GM21381 (cell line): ENCODE measurements around the gene CHD5.
"Not testable (repeated sequence)": the region's sequence is repeated elsewhere in the genome, so short reads cannot be mapped to it uniquely, and the experiment has no call there.

Experiments used
- ATAC-seq: cut with Tn5 transposase; IDR thresholded peaks from one replicate; pipeline ENCODE4 v1.9.1; 2021; ENCODE audit warnings: mild to moderate bottlenecking, moderate library complexity; ENCODE audit not compliant: unreplicated experiment

Gene CHD5

GRCh38 chr1:6070450-6070974, 109.6 kb downstream of the CHD5 start:
- ATAC-seq, result no peak

DNA sequence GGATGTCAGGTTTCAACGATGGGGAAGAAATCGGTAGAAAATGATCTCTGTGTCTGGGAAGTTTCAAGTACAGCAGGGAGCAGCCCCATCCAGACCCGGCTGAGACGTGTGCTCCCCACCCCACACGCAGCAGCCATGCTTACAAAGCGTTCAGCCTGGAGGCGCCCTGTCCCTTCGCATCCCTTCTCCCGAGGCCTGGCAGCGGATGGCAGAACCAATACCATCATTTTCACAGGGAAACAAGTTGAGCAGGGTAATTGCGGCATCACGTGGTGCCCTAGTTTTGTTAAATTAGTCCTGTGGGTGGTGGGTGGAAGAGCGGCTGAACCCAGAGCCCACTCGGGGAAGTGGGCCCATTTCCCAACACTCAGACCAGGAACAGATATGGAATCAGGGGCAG, 110.5 kb downstream of the CHD5 start:
- no peak for ATAC-seq

DNA sequence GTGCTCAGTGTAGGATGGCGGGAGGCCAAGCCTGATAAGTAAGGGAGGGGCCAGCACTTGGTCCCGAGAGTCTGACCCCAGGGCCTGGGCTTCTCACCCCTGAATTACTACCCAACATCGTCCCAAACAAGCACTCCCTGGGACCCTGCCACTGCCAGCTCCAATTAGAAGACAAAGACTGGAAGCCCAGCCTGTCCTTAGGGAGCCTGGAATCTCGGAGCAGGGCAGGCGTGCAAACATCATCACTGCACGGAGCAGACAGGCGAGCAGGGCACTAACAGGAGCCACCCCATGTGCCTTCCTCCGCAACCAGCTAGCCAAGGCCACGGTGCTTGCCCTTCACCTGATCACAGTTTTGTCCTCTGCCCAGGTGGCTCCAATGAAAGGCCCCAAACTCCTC, 111.2 kb downstream of the CHD5 start:
- ATAC-seq, result no peak

- no peak for ATAC-seq
These were observed 112.0 kb downstream of the CHD5 start for GRCh38 chr1:6068073-6068472.

- ATAC-seq, result no peak
These were observed 113.4 kb downstream of the CHD5 start for GRCh38 chr1:6066680-6067079.

- ATAC-seq, result no peak
These were observed 114.8 kb downstream of the CHD5 start for GRCh38 chr1:6065093-6065858.

DNA sequence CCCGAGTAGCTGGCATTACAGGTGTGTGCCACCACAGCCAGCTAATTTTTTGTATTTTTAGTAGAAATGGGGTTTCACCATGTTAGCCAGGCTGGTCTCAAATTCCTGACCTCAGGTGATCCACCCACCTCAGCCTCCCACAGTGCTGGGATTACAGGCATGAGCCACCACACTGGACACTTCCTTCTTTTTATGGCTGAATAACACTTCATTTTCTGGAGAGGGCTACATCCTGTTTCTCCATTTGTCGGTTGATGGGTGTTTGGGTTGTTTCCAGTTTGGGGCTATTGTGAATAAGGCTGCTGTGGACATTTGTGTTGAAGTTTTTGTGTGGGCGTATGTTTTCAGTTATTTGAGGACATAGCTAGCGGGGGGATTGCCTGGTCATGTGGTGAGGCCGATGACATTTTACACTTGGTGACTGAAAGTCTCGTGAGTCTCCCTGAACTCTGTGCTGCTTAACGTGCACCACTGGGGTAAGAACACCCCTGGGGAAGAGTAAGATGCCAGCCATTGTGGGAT, 116.5 kb downstream of the CHD5 start:
- ATAC-seq, result not testable (repeated sequence)

DNA sequence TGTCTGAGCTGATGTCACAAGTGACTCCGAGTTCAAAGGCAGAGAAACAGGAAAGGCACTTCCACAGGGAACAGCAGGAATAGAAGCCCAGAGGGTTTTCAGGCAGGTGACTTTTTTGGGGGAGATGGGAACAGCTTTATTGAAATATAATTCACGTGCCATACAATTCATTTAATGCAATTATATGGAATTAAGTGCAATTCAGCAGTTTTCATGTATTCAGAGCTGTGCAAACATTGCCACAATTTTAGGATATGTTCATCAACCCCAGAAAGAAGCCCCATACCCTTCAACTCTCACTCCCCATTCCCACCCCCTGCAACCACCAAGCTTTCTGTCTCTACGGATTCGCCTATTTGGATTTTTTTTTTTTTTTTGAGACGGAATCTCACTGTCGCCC, 117.5 kb downstream of the CHD5 start:
- no peak for ATAC-seq

DNA sequence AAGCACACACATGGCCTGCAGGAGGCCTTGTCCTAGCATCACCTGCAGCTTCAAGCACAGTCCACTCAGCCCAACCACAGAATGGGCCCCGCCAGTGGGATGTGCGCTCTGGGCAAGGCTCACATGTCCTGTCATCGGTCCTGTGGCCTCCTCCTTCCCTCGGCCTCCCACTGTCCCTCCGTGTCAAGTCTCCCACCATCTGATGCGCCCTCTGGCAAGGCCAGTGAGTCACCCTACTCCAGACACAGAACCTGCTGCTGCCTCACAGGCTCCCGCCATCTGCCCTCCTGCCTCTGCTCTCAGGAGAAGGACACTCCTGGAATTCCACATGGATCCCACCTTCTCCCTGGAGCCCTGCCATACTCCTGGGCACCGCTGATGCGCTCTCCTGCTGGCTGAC, 120.3 kb downstream of the CHD5 start:
- ATAC-seq, result no peak

- ATAC-seq, result no peak
These were observed 122.8 kb downstream of the CHD5 start for GRCh38 chr1:6057170-6057845.

- no peak for ATAC-seq
These were observed 123.6 kb downstream of the CHD5 start for GRCh38 chr1:6056572-6056948.

DNA sequence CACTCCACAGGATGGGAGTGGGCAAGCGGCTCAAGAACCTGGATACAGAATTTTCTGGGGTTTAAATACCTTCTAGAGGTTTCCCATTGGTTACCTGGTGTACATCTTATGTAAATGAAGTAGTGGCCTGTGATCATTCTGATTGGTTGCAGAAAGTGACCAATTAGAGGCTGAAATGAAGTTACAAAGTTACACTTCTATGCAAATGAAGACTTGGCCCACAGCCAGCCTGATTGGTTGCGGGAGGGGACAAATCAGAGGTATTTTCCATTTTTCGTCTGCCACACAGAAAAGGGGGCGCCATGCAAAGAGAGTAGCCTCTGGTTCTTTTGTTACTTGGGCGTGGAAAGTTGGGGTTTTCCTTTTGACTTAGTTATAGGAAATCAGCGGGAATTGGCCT, 125.5 kb downstream of the CHD5 start:
- no peak for ATAC-seq

GRCh38 chr1:6053206-6053546, 126.9 kb downstream of the CHD5 start:
- ATAC-seq, result no peak

DNA sequence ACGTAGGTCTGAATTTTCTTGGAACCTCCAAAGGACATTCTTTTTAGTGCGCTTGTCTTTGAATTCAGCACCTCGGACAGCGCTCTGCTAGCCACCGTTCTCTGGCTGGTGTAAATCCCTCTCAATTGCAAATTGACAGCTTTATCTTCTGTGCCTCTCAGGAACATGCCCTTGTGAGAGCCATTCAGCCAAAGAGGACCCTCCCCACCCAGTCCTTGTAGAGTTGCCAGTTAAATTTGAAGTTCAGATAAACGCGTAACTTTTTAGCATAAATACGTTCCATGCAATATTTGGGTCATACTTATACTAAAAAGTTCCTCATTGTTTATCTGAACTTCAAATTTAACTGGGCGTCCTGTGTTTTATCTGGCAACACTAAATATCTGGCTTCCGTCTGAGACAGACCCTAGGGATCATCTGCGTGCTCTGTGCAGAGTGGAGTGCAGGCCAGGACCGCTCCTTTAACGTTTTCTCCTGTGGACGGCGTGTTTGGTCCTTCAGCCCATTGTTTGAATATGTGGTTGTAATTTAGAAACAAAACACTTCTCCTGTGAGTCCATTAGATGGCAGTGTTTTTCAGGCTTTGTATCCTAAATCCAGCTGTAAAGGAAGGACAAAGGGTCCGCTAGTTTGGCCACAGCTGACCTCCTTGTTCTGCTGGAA, 127.4 kb downstream of the CHD5 start:
- ATAC-seq, result no peak
